Measurements from ENCODE around the gene SPDYE2. TPM values are rescaled to one million over a fixed set of nuclear protein-coding genes. Genes with fewer than 3 reads are reported as not detected.
"Not testable (repeated sequence)": the region's sequence is repeated elsewhere in the genome, so short reads cannot be mapped to it uniquely, and the experiment has no call there.

Gene SPDYE2
- total and polyA plus RNA-seq, 5 experiments from 2014 or later = 0.22 to 1.0 (median 0.41) TPM

DNA sequence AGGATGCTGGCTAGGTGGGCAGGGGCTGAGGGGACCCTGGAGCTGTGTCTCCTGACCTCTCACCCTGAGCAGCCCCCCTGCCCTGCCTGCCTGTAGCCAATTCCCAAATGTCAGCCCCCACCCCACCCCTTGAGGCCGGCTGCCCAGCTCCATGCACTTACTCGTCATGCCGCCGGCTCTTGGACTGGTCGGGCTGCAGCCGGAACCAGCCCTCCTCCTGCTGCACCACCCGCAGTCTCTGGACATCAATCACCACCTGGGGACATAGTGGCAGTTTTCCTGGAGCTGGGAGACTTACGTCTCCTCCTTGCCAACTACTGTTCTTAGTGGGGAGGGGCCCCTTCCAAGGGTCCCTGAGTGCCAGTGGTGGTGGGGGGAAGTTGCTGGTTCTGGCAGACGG, 48.7 kb downstream of the SPDYE2 start:
- H3K9me3 Mint-ChIP-seq, POLR2A ChIA-PET, H3K4me3 Mint-ChIP-seq: not testable (repeated sequence)

DNA sequence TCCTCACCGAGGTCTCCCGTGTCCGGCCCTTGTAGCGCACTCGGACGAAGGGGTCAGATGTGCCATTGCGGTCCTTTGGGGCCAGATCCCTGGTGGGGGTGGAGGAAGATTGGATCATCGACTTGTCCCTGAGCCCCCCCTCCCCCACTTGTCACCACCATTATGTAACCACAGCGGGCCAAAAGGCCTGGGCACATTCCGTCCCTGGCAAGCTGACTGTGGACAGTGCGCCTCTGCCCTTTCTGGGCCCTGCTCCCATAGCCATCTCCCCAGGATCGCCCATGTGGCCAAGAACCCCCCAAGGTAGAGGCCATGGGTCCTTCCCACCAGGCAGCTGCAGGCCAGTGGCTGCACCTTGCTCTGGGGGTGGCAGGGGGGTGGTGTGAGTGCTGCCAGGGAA, 51.3 kb downstream of the SPDYE2 start:
- DNase-seq, ATAC-seq, H3K9me3 Mint-ChIP-seq, H3K4me1 Mint-ChIP-seq, H3K36me3 Mint-ChIP-seq, H3K27me3 Mint-ChIP-seq, H3K27ac Mint-ChIP-seq, H3K4me3 Mint-ChIP-seq, POLR2A ChIA-PET: not testable (repeated sequence)

More for the DNA sequence above, 48.7 kb downstream of the SPDYE2 start:
- ATAC-seq, H3K4me1 Mint-ChIP-seq, H3K36me3 Mint-ChIP-seq, H3K27me3 Mint-ChIP-seq, DNase-seq, H3K27ac Mint-ChIP-seq: not testable (repeated sequence)

DNA sequence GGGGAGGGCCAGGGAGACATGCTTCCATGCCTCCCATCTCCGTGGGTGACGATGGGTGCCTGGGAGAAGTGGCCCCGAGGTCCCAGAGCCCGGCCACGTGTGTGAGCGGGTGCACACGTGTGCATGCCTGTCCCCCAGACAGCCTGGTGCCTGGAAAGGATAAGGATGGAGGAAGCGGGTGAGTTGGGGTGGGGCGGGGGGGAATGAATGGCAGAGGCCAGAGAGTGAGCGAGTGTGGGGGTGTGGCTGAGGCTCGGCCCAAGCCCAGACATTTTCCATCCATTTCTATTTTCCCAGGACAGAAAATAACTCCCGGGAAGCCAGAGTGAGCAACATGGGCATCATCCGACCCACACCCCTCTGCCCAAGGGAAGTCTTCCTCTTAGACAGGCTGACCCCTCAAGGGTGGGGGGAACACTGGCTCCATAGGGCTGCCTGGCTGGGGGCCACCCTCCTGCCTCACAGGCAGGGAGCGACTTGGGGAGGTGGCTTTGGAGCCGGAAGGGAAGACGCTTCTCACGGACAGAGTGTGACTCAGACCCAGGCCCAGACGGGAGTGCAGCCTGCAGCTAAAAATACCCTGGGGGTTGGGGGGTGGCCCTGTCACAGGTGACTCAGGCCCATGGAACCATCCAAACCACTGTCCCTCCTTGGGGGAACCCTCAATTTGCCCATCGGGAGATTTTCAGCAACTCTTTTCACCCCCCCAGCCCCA, 53.6 kb downstream of the SPDYE2 start:
- H3K4me1 Mint-ChIP-seq, POLR2A ChIA-PET, ATAC-seq: not testable (repeated sequence)

DNA sequence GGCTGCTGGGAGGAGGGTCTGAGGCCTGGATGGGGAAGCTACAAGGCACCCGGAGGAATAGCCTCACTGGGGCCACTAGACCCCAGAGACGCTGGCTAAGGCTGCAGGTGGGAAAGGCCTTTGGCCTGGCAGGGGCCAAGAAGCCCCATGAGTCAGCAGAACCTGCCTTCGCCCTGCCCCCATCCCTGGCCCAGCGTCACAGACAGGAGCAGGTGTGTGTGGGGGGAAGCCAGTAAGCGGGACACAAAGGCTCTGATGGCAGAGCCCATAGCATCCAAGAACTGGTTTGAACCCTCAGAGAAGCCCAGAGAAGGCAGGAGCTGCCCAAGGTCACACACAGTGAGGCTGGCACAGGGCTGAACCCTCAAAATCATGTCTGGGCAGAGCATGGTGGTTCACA, 55.8 kb downstream of the SPDYE2 start:
- H3K4me3 Mint-ChIP-seq, H3K4me1 Mint-ChIP-seq, ATAC-seq, H3K36me3 Mint-ChIP-seq, POLR2A ChIA-PET, H3K27me3 Mint-ChIP-seq, H3K27ac Mint-ChIP-seq, DNase-seq, H3K9me3 Mint-ChIP-seq: not testable (repeated sequence)

More for the DNA sequence above, 53.6 kb downstream of the SPDYE2 start:
- H3K27ac Mint-ChIP-seq, DNase-seq, H3K9me3 Mint-ChIP-seq, H3K36me3 Mint-ChIP-seq, H3K4me3 Mint-ChIP-seq, H3K27me3 Mint-ChIP-seq: not testable (repeated sequence)

DNA sequence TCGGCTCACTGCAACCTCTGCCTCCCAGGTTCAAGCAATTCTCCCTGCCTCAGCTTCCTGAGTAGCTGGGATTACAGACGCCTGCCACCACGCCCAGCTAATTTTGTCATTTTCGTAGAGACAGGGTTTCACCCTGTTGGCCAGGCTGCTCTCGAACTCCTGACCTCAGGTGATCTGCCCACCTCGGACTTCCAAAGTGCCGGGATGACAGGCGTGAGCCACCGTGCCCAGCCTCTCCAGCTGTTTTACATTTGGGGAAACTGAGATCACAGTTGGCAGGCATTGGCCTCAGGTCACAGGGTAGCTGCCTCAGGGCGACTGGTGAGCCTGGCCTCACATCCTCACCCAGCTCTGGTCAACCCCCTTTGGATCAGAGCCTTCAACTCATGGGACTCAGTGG, 58.7 kb downstream of the SPDYE2 start:
- POLR2A ChIA-PET, H3K36me3 Mint-ChIP-seq, H3K27me3 Mint-ChIP-seq, H3K4me1 Mint-ChIP-seq, H3K4me3 Mint-ChIP-seq, H3K27ac Mint-ChIP-seq, H3K9me3 Mint-ChIP-seq, ATAC-seq: not testable (repeated sequence)
- DNase-seq = peak in 1 of 10 donors; percentile 43

DNA sequence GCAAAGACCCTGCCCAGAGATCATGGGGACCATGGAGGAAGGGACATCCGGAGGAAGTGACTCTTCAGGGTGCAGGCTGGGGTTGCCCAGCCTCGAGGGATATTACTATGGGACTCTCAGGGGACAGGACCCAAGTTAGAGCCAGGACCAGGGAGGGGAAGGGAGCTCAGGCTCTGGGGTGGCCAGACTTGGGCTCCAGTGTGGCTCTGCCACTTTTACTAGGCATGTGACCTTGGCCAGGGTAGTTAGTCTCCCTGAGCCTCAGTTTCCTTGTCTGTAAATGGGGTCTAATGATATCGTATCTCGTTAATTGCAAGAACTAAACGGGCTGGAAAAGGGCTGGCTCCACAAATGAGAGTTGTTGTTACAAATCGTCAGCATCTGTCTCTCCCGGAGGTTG, 59.4 kb downstream of the SPDYE2 start:
- POLR2A ChIA-PET, H3K27me3 Mint-ChIP-seq, DNase-seq, ATAC-seq, H3K4me3 Mint-ChIP-seq, H3K4me1 Mint-ChIP-seq, H3K27ac Mint-ChIP-seq, H3K36me3 Mint-ChIP-seq, H3K9me3 Mint-ChIP-seq: not testable (repeated sequence)

DNA sequence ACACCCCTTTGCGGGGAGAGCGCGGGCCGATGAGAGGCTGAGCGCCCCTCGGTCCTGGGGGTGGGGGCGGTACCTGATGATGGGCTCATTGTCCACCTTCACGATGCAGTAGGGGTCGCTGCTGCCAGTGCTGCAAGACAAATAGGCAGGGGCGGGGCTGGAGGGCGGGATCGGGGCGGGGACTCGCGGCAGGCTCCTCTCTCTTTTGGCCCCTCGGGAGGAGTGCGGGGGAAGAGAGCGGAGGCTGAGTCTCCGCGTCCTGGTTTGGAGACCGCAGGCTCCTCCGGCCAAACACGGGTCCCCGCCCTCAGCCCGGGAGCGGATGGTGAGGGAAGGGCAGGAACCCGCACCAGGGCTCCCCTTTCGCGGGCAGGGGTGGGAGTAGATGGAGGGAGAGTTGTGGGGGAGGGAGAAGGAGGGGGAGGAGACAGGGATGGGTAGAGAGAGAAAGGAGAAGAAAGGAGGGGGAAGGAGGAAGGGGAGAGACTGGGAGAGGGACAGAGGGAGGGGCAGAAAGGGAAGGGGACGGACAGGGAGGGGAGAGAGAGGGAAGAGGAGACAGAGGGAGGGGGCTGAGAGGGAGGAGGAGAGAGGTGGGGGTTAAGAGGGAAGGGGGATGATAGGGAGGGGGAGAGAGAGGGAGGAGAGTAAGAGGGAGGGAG, 60.1 kb downstream of the SPDYE2 start:
- DNase-seq, POLR2A ChIA-PET, H3K27ac Mint-ChIP-seq, H3K4me3 Mint-ChIP-seq, H3K4me1 Mint-ChIP-seq, H3K9me3 Mint-ChIP-seq, H3K27me3 Mint-ChIP-seq, H3K36me3 Mint-ChIP-seq: not testable (repeated sequence)
- ATAC-seq = peak; percentile 81 to 87

DNA sequence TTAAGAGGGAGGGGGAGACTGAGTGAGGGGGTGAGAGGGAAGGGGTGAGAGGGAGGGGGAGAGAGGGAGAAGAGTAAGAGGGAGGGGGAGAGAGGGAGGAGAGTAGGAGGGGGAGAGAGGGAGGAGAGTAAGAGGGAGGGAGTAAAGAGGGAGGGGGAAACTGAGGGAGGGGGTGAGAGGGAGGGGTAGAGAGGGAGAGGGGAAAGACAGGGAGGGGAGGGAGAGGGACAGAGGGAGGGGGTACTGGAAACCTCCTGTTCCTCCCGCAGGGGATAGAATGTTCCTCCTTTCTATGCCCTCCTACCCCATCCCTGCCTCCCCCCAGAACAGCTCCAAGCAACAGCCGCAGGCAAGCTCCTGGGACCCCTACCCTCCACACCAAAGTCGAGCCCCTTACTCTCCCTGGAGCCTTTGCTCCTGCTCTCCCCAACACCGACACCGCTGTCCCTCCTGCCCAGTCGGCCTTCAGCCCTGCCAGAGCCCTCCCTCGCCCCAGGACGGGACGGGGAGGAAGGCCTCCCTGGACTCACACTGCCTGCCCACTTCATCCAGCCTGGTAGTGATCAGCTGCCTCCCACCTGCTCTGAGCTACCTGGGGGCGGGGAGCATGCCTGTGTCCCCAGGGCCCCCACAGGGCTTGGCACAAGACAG, 60.8 kb downstream of the SPDYE2 start:
- H3K4me3 Mint-ChIP-seq = peak overlapping the region in 2 of 10 donors; percentile 30 to 60
- H3K9me3 Mint-ChIP-seq, H3K27ac Mint-ChIP-seq, H3K27me3 Mint-ChIP-seq, ATAC-seq, POLR2A ChIA-PET, H3K4me1 Mint-ChIP-seq, H3K36me3 Mint-ChIP-seq: not testable (repeated sequence)
- DNase-seq = peak in 3 of 10 donors; percentile 9 to 51 (median 26)

Other genes with a start within 250 kb of the SPDYE2 start
- gene SPDYE6, start 194.8 kb upstream of the SPDYE2 start, total RNA-seq = not detected
- gene SPDYE6, start 194.8 kb upstream of the SPDYE2 start, polyA plus RNA-seq = under 1 TPM in 2 of 3 donors, not detected in 1; 0.25 to 0.52 TPM
- gene PRKRIP1, start 154.9 kb upstream of the SPDYE2 start, total RNA-seq = 10 to 100 TPM; 47.9 TPM
- 10 to 100 TPM; 13.4 to 27.0 (median 17.7) TPM for gene PRKRIP1, start 154.9 kb upstream of the SPDYE2 start, polyA plus RNA-seq
- gene ORAI2, start 117.7 kb upstream of the SPDYE2 start, total RNA-seq = 10 to 100 TPM; 29.1 to 33.6 TPM
- 10 to 100 TPM; 35.9 to 54.4 (median 37.2) TPM for gene ORAI2, start 117.7 kb upstream of the SPDYE2 start, polyA plus RNA-seq
- gene ALKBH4, start 86.4 kb upstream of the SPDYE2 start, total RNA-seq = 10 to 100 TPM in 1 of 2 experiments, 1 to 10 TPM in 1; 9.9 to 12.9 TPM
- 10 to 100 TPM; 14.8 to 17.3 (median 16.4) TPM for gene ALKBH4, start 86.4 kb upstream of the SPDYE2 start, polyA plus RNA-seq
- gene LRWD1, start 86.2 kb upstream of the SPDYE2 start, total RNA-seq = 10 to 100 TPM; 21.6 to 23.6 TPM
- gene LRWD1, start 86.2 kb upstream of the SPDYE2 start, polyA plus RNA-seq = 10 to 100 TPM in 2 of 3 donors, 1 to 10 TPM in 1; 7.2 to 14.5 (median 11.4) TPM
- 10 to 100 TPM; 44.3 to 44.4 TPM for gene POLR2J, start 72.3 kb upstream of the SPDYE2 start, total RNA-seq
- gene POLR2J, start 72.3 kb upstream of the SPDYE2 start, polyA plus RNA-seq = 100 to 1,000 TPM in 2 of 3 donors, 10 to 100 TPM in 1; 65.6 to 112 (median 103) TPM
- gene RASA4B, start 33.4 kb upstream of the SPDYE2 start, total RNA-seq = 10 to 100 TPM; 31.9 to 35.0 TPM
- gene RASA4B, start 33.4 kb upstream of the SPDYE2 start, polyA plus RNA-seq = 10 to 100 TPM in 1 of 3 donors, 1 to 10 TPM in 2; 7.8 to 15.7 (median 8.7) TPM
- gene UPK3BL2, start 7.5 kb upstream of the SPDYE2 start, total RNA-seq = 10 to 100 TPM; 53.0 to 53.6 TPM
- gene UPK3BL2, start 7.5 kb upstream of the SPDYE2 start, polyA plus RNA-seq = 1 to 10 TPM in 2 of 3 donors, under 1 TPM in 1; 0.44 to 3.0 (median 1.1) TPM
- gene POLR2J3, start 21.4 kb downstream of the SPDYE2 start, total RNA-seq = 100 to 1,000 TPM; 104 to 119 TPM
- gene POLR2J3, start 21.4 kb downstream of the SPDYE2 start, polyA plus RNA-seq = 10 to 100 TPM; 27.7 to 48.4 (median 34.6) TPM
- gene RASA4, start 65.5 kb downstream of the SPDYE2 start, total RNA-seq = 10 to 100 TPM; 60.9 to 65.1 TPM
- 10 to 100 TPM; 14.2 to 32.6 (median 23.4) TPM for gene RASA4, start 65.5 kb downstream of the SPDYE2 start, polyA plus RNA-seq
- 10 to 100 TPM; 72.8 to 77.3 TPM for gene UPK3BL1, start 91.6 kb downstream of the SPDYE2 start, total RNA-seq
- 10 to 100 TPM; 22.4 to 32.6 (median 31.2) TPM for gene UPK3BL1, start 91.6 kb downstream of the SPDYE2 start, polyA plus RNA-seq
- not detected for gene SPDYE2B, start 99.1 kb downstream of the SPDYE2 start, total RNA-seq
- under 1 TPM in 1 of 3 donors, not detected in 2; 0.22 TPM for gene SPDYE2B, start 99.1 kb downstream of the SPDYE2 start, polyA plus RNA-seq
- gene POLR2J2, start 120.4 kb downstream of the SPDYE2 start, total RNA-seq = 10 to 100 TPM; 32.3 to 39.5 TPM
- gene POLR2J2, start 120.4 kb downstream of the SPDYE2 start, polyA plus RNA-seq = 1 to 10 TPM; 3.0 to 3.7 (median 3.3) TPM
- gene FAM185A, start 197.8 kb downstream of the SPDYE2 start, total RNA-seq = 10 to 100 TPM in 1 of 2 experiments, 1 to 10 TPM in 1; 9.1 to 11.6 TPM
- 1 to 10 TPM; 6.2 to 7.1 (median 6.3) TPM for gene FAM185A, start 197.8 kb downstream of the SPDYE2 start, polyA plus RNA-seq

Data from naive thymus-derived CD8-positive, alpha-beta T cell (primary cell).